GM12891 (cell line): ENCODE data around the gene EXOC3.

Experiments
- DNase-seq: peaks from one replicate; pipeline ENCODE4 v3.0.0; 2011; ENCODE audit warnings: low spot score; ENCODE audit not compliant: insufficient read length
- FAIRE-seq: peaks from 2 replicates; lab custom pipeline; 2011; peaks lifted over from hg19 to GRCh38; lab: Jason Lieb, UNC
- PAX5 ChIP-seq: IDR thresholded peaks from 2 replicates; pipeline ENCODE4 v1.6.1; 2011; ENCODE audit warnings: low read length, moderate library complexity, mild to moderate bottlenecking; ENCODE audit not compliant: insufficient read depth, severe bottlenecking
- POLR2A ChIP-seq: IDR thresholded peaks from 2 replicates; pipeline ENCODE4 v1.6.1; 2011; ENCODE audit warnings: low read depth, low read length, control low read depth
- POLR2AphosphoS5 ChIP-seq: IDR thresholded peaks from 2 replicates; pipeline ENCODE4 v1.6.1; 2011; ENCODE audit warnings: low read depth, low read length, control low read depth
- POU2F2 ChIP-seq: IDR thresholded peaks from 2 replicates; pipeline ENCODE4 v1.6.1; 2011; ENCODE audit warnings: low read depth, mild to moderate bottlenecking, control low read depth, low read length, moderate library complexity
- SPI1 ChIP-seq: IDR thresholded peaks from 2 replicates; pipeline ENCODE4 v1.6.1; 2011; ENCODE audit warnings: low read depth, low read length, control low read depth
- TAF1 ChIP-seq: IDR thresholded peaks from 2 replicates; pipeline ENCODE4 v1.6.1; 2011; ENCODE audit warnings: low read depth, low read length, control low read depth

Gene EXOC3

GRCh38 chr5:492314-492893 lies 49.4 kb downstream of the EXOC3 start:
- FAIRE-seq (no peak), DNase-seq (no peak)
- TF ChIP-seq TAF1 (no peak), POU2F2 (no peak), PAX5 (no peak), POLR2AphosphoS5 (no peak), POLR2A (no peak), SPI1 (no peak)

- FAIRE-seq (no peak), DNase-seq (no peak)
- TF ChIP-seq PAX5 (no peak), SPI1 (no peak), POU2F2 (no peak)
These were observed 50.2 kb downstream of the EXOC3 start for GRCh38 chr5:493119-493701.

- no peak for FAIRE-seq
- DNase-seq: no peak
- TF ChIP-seq POLR2AphosphoS5 (no peak), POU2F2 (no peak), POLR2A (no peak), PAX5 (no peak), SPI1 (no peak)
These were observed 50.8 kb downstream of the EXOC3 start for GRCh38 chr5:493758-494157.

GRCh38 chr5:494667-495255 lies 51.8 kb downstream of the EXOC3 start:
- no peak for TF ChIP-seq POU2F2
- TF ChIP-seq POLR2AphosphoS5: no peak
- TF ChIP-seq TAF1: no peak
- TF ChIP-seq POLR2A: no peak
- TF ChIP-seq SPI1: no peak
- no peak for TF ChIP-seq PAX5
- DNase-seq (no peak), FAIRE-seq (no peak)

GRCh38 chr5:496028-496427 lies 53.1 kb downstream of the EXOC3 start:
- FAIRE-seq: no peak
- no peak for DNase-seq
- TF ChIP-seq POLR2AphosphoS5 (no peak), PAX5 (no peak), POLR2A (no peak)

- FAIRE-seq: no peak
- DNase-seq: no peak
- TF ChIP-seq PAX5 (no peak), POLR2A (no peak), POU2F2 (no peak), POLR2AphosphoS5 (no peak), SPI1 (no peak), TAF1 (no peak)
These were observed 54.2 kb downstream of the EXOC3 start for GRCh38 chr5:497090-497700.

- DNase-seq (no peak), FAIRE-seq (no peak)
- TF ChIP-seq POLR2A (no peak), SPI1 (no peak), PAX5 (no peak), POU2F2 (no peak), TAF1 (no peak), POLR2AphosphoS5 (no peak)
These were observed 55.0 kb downstream of the EXOC3 start for GRCh38 chr5:497871-498509.

- no peak for FAIRE-seq
- TF ChIP-seq SPI1 (no peak), POLR2AphosphoS5 (no peak), POU2F2 (no peak)
- DNase-seq: no peak
These were observed 56.5 kb downstream of the EXOC3 start for GRCh38 chr5:499233-500209.

GRCh38 chr5:500491-500890 lies 57.5 kb downstream of the EXOC3 start:
- FAIRE-seq: no peak
- no peak for TF ChIP-seq POLR2A
- TF ChIP-seq POLR2AphosphoS5: no peak
- TF ChIP-seq POU2F2: no peak
- TF ChIP-seq SPI1: no peak
- TF ChIP-seq PAX5: no peak
- TF ChIP-seq TAF1: no peak

More at GRCh38 chr5:500491-500890, 57.5 kb downstream of the EXOC3 start:
- no peak for DNase-seq
